OCI-LY3 (cell line): Measurements from ENCODE around the gene CD274.

Experiments used
- CTCF ChIP-seq: fragments of 200-600, 300-600 bp; sonication (generic); IDR thresholded peaks from 2 replicates; pipeline ENCODE4 v1.5.1; 2014; ENCODE audit warnings: antibody characterized with exemption, low read length, low read depth
- EZH2phosphoT487 ChIP-seq: fragments of 200-600 bp; shearing (Covaris generic); IDR thresholded peaks from 2 replicates; pipeline ENCODE4 v1.6.1; 2018; ENCODE audit warnings: antibody characterized with exemption, mixed run types, low read depth

GRCh38 chr9:5440426-5440825 lies 9.9 kb upstream of the CD274 start:
- TF ChIP-seq CTCF (no peak), EZH2phosphoT487 (no peak)
